GM20431 (cell line): ENCODE measurements around the gene SOBP.

Experiments used
- in situ Hi-C: fragments of 300-500 bp; cut with MseI, MboI; formaldehyde crosslinking; loops from one replicate; pipeline ENCODE4 v1.15.0; 2020; ENCODE audit warnings: low sequenced_read_pairs; ENCODE audit not compliant: unreplicated experiment

SOBP gene

GRCh38 chr6:107607116-107607515, 117.2 kb downstream of the SOBP start:
- in situ Hi-C loops, result no loop called here

- in situ Hi-C loops, result no loop called here
These were observed 121.3 kb downstream of the SOBP start for GRCh38 chr6:107611094-107611810.

GRCh38 chr6:107612762-107613415, 123.0 kb downstream of the SOBP start:
- in situ Hi-C loops, result no loop called here

- in situ Hi-C loops, result no loop called here
These were observed 123.9 kb downstream of the SOBP start for GRCh38 chr6:107613651-107614379.

- in situ Hi-C loops, result no loop called here
These were observed 124.9 kb downstream of the SOBP start for GRCh38 chr6:107614828-107615227.

- in situ Hi-C loops, result no loop called here
These were observed 126.9 kb downstream of the SOBP start for GRCh38 chr6:107616775-107617174.

- in situ Hi-C loops, result no loop called here
These were observed 127.5 kb downstream of the SOBP start for GRCh38 chr6:107617341-107617932.

- in situ Hi-C loops, result no loop called here
These were observed 128.8 kb downstream of the SOBP start for GRCh38 chr6:107618672-107619071.

- in situ Hi-C loops, result no loop called here
These were observed 130.8 kb downstream of the SOBP start for GRCh38 chr6:107620732-107621131.

- in situ Hi-C loops, result no loop called here
These were observed 131.5 kb downstream of the SOBP start for GRCh38 chr6:107621229-107621937.

GRCh38 chr6:107622269-107622668, 132.4 kb downstream of the SOBP start:
- in situ Hi-C loops, result no loop called here

GRCh38 chr6:107624050-107624449, 134.1 kb downstream of the SOBP start:
- in situ Hi-C loops, result no loop called here

GRCh38 chr6:107624541-107624940, 134.6 kb downstream of the SOBP start:
- in situ Hi-C loops, result no loop called here

GRCh38 chr6:107625264-107625663, 135.3 kb downstream of the SOBP start:
- in situ Hi-C loops, result no loop called here

GRCh38 chr6:107626645-107627044, 136.7 kb downstream of the SOBP start:
- in situ Hi-C loops, result no loop called here

GRCh38 chr6:107627969-107628368, 138.1 kb downstream of the SOBP start:
- in situ Hi-C loops, result no loop called here

- in situ Hi-C loops, result no loop called here
These were observed 139.0 kb downstream of the SOBP start for GRCh38 chr6:107628878-107629277.

GRCh38 chr6:107629548-107630129, 139.7 kb downstream of the SOBP start:
- in situ Hi-C loops, result no loop called here

GRCh38 chr6:107630348-107630977, 140.5 kb downstream of the SOBP start:
- in situ Hi-C loops, result no loop called here
